IPS-20b (cell line): Measurements from ENCODE around the gene PAQR5.
A peak's percentile ranks its signal among the peaks of the same experiment; 100 is the strongest.
"Not testable (repeated sequence)": the region's sequence is repeated elsewhere in the genome, so short reads cannot be mapped to it uniquely, and the experiment has no call there.

Experiments used
- H3K27ac ChIP-seq: one replicate; pipeline ENCODE4 v1.5.1; 2013; ENCODE audit warnings: low read length
- H3K27me3 ChIP-seq: 2 replicates; pipeline ENCODE4 v1.6.1; 2013; ENCODE audit warnings: mild to moderate bottlenecking, low read length, inconsistent platforms; ENCODE audit not compliant: insufficient read depth
- H3K36me3 ChIP-seq: 2 replicates; pipeline ENCODE4 v1.6.1; 2013; ENCODE audit warnings: low read depth, mild to moderate bottlenecking, inconsistent platforms, low read length, moderate library complexity; ENCODE audit not compliant: insufficient read depth
- H3K4me1 ChIP-seq: 2 replicates; pipeline ENCODE4 v1.6.1; 2013; ENCODE audit warnings: mild to moderate bottlenecking, control low read depth, inconsistent platforms, low read length, moderate library complexity; ENCODE audit not compliant: insufficient read depth
- H3K4me3 ChIP-seq: 2 replicates; pipeline ENCODE4 v1.5.1; 2013; ENCODE audit warnings: mild to moderate bottlenecking, low read length, inconsistent platforms
- H3K9ac ChIP-seq: 2 replicates; pipeline ENCODE4 v1.6.1; 2013; ENCODE audit warnings: low read depth, mild to moderate bottlenecking, inconsistent platforms, low read length, moderate library complexity
- H3K9me3 ChIP-seq: 2 replicates; pipeline ENCODE4 v1.6.1; 2013; ENCODE audit warnings: mild to moderate bottlenecking, low read depth, low read length, inconsistent platforms; ENCODE audit not compliant: insufficient read depth

The PAQR5 gene

DNA sequence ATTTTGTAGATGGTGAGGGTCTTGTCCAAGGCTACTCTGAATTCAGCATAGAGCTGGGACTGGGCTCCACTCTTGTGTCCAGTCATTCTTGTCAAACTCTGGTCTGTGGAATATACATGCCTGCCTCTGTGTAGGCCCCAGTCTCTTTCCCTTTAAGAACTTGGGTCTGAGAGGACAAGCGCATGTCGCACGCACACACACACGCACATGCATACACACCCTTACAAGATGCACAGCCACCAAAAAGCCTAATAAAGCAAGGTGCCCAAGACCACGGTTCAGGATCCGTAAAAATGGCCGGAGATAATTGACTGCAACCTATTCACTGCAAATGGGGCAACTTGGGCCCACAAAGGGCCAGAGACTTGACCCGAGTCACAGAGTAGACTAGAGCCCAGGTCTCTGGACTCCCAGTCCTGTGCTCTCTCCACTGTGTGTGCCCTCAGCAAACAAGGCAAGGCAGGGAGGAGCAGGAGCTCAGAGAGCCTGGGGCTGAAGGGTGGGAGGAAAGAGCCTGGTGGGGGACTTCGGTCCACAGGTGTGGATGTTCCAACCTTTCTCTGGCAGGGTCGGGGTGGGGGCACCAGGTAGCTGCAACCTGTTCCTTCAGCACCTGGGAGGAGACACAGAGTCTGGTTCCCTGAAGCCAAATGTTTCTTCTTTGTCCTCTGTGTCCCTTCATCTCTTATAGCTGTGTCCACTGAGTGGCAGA, 914 bp upstream of the PAQR5 start:
- no peak overlapping the region for H3K9ac ChIP-seq
- peaks cover 10% of the 10 kb centered on the region; the same call in 1 of the 2 replicates for H3K4me1 ChIP-seq
- H3K4me3 ChIP-seq: no peak overlapping the region; the same call in 1 of the 2 replicates
- H3K27ac ChIP-seq: no peak overlapping the region
- H3K27me3 ChIP-seq: peaks cover 50% of the 10 kb centered on the region
- no peaks in the 10 kb centered on the region for H3K36me3 ChIP-seq
- H3K9me3 ChIP-seq: no peaks in the 10 kb centered on the region

DNA sequence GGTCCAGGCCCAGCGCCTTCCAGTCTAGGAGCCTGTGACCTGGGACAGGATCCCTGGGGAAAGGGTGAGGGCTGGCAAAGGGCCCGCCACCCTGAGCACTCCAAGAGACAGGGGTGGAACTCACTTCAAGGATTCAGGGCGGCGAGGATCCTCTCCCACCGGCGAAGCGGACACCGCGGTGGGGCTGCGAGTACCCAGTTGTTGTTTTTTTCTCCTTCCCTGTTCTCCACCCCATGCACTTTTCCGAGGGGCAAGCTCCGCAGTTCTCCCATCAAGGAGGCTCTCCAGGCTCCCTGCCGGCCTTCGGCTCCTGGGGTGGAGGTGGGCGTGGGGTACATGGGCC, 387 bp upstream of the PAQR5 start:
- Histone ChIP-seq H3K9me3 (no peaks in the 10 kb centered on the region), H3K4me3 (peak overlapping the region; percentile 67; the same call in 1 of the 2 replicates), H3K27ac (no peak overlapping the region), H3K9ac (no peak overlapping the region; the same call in 1 of the 2 replicates), H3K36me3 (no peaks in the 10 kb centered on the region), H3K4me1 (peaks cover 10% of the 10 kb centered on the region; the same call in 1 of the 2 replicates), H3K27me3 (peaks cover 50% of the 10 kb centered on the region)

DNA sequence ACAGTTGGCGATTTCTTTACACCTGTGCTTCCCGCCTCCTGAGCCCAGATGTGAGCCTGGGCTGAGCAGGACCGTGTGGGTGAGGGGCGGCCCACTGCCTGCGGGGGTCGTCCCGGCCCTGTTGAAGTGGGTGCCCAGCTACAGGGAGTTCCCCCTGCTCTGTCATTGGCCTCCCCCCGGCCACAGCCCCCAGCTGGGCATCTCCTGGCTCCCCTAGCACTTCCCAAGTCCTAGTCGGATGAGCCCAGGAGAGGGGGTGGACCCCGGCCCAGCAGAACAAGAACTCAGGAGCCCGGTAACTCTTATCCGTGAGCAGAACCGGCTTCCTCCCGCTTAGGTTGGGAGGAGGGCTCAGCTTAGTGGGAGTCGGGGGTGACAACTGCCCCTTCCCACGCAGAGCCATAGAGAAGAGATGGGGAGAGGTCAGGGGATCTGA, 757 bp downstream of the PAQR5 start:
- H3K4me1 ChIP-seq: peaks cover 10% of the 10 kb centered on the region; the same call in 1 of the 2 replicates
- H3K27me3 ChIP-seq: peaks cover 50% of the 10 kb centered on the region
- H3K9me3 ChIP-seq: no peaks in the 10 kb centered on the region
- no peak overlapping the region for H3K27ac ChIP-seq
- H3K36me3 ChIP-seq: no peaks in the 10 kb centered on the region
- H3K4me3 ChIP-seq: peak overlapping the region; percentile 67
- peak overlapping the region; percentile 45; the same call in 1 of the 2 replicates for H3K9ac ChIP-seq

DNA sequence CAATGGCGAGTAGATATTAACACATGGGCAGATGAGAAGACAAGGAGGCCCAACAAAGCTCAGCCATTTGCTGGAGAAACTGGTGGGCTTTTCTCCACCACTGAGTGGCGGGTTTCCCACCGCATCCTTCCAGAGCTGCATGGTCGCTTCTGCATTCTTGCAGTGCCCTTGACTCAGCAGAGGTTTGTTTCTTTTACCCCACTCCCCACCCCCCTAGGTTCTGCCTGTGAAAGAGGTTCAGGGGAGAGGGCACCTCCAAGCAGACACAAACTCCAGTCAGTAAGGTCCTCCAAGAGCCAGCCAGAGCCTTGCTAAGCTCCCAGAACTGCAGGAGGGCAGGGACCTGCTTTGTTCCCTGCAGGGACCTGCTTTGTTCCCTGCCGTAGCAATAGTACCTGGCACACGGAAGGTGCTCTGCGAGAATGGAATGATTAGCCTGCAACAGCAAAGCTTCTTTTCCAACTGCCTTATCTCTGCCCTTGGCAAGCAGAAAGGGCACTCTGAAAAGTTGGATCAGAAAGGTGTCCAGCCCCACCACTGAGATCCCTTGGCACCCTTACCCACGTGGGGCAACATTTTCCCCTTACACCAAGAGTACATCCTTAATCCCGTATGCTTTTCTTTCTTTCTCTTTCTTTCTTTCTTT, 1.4 kb downstream of the PAQR5 start:
- peaks cover 10% of the 10 kb centered on the region; the same call in 1 of the 2 replicates for H3K4me1 ChIP-seq
- peak overlapping the region; percentile 45; the same call in 1 of the 2 replicates for H3K9ac ChIP-seq
- peak overlapping the region; percentile 67 for H3K4me3 ChIP-seq
- H3K27ac ChIP-seq: no peak overlapping the region
- H3K9me3 ChIP-seq: no peaks in the 10 kb centered on the region
- H3K27me3 ChIP-seq: peaks cover 50% of the 10 kb centered on the region
- no peaks in the 10 kb centered on the region for H3K36me3 ChIP-seq

DNA sequence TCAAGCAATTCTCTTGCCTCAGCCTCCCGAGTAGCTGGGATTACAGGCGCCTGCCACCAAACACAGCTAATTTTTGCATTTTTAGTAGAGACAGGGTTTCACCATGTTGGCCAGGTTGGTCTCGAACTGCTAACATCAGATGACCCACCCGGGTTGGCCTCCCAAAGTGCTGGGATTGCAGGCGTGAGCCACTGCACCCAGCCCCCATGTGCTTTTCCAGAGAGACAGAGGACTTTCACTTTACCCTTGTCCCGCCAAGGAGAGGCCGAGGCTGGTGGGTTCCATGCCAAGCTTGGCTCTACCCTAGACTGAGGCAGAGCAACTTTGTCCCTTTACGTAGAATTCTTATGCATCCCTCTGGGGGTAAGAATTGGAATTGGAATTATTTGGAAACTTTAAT, 2.4 kb downstream of the PAQR5 start:
- Histone ChIP-seq H3K27me3 (peaks cover 50% of the 10 kb centered on the region), H3K4me1 (peaks cover 16% of the 10 kb centered on the region)
- not testable (repeated sequence) for H3K9me3 ChIP-seq, H3K36me3 ChIP-seq, H3K9ac ChIP-seq, H3K4me3 ChIP-seq, H3K27ac ChIP-seq

DNA sequence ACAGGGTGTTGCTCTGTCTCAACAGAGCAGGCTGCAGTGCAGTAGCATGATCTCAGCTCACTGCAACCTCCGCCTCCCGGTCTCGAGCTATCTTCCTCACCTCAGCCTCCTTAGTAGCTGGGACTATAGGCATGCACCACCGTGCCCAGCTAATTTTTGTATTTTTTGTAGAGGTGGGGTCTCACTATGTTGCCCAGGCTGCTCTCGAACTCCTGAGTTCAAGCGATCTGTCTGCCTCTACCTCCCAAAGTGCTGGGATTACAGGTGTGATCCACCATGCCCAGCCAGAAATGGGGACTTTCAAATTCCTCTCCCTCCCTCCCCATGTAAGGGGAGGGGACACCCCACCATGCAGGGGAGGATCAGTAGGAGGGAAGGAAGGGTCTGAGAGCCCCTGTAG, 3.4 kb downstream of the PAQR5 start:
- H3K9ac ChIP-seq, H3K9me3 ChIP-seq, H3K27ac ChIP-seq, H3K4me3 ChIP-seq, H3K36me3 ChIP-seq: not testable (repeated sequence)
- Histone ChIP-seq H3K4me1 (peaks cover 16% of the 10 kb centered on the region), H3K27me3 (peaks cover 42% of the 10 kb centered on the region)

DNA sequence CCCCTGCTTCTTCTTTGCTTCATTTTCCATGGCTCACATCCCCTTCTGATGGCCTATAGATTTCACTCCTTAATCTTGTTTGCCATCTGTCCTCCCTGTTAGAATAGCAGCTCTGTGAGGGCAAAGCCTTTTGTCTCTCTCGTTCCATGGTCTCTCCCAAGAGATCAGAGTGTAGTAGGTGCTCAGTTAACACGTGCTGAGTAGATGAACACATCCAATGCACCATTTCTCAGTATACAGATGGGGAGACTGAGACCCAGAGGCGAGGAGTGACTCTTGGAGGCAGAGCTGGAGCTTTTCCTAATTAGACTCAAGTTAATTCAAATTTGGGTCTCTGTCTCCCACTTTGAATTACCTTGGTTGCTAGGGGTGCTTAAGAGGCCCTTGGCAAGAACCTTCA, 4.2 kb downstream of the PAQR5 start:
- Histone ChIP-seq H3K4me1 (peaks cover 16% of the 10 kb centered on the region), H3K9ac (no peak overlapping the region), H3K4me3 (no peak overlapping the region), H3K27me3 (peaks cover 34% of the 10 kb centered on the region), H3K9me3 (no peaks in the 10 kb centered on the region), H3K27ac (no peak overlapping the region), H3K36me3 (no peaks in the 10 kb centered on the region; the same call in 1 of the 2 replicates)

DNA sequence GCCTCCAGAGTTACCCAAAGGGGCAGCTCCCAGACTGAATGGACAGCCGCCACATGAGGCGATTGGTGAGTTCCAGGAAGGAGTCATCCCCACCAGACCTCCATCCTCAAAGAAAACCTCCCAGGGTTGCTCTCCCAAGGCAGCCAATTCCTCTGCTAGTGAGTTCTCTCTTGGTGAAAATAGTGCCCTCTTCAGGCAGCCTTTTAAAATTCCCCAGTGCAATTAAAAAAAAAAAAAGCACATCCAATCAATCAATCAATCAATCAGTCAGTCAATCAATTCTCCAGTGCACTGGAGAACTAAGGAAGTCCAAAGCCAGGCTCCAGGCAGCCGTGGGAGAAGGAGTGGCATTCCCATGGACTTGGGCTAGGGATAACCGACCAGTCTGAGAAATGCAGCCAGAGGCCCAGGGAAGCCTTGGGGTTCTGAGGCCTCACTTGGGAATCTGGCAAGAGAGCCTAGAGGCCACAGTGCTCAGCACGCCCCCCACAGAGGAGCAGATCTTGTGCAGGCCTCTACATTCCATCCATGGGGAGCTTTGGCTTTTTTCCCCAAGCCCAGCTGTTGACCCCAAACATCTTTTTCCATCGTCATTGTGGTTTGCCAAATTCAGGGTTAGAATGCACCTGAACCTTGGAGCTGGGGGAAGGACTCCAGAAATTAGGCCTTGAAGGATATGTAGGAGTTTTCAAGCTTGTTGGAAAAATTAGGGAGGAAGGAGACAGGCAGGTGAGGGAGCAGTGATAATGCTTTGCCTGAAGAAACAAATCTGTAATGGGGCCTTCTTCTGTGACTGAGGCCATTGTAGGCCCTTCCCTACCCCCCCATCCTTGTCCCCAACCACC, 4.8 kb downstream of the PAQR5 start:
- Histone ChIP-seq H3K9me3 (no peaks in the 10 kb centered on the region), H3K27ac (no peak overlapping the region), H3K4me3 (no peak overlapping the region), H3K9ac (no peak overlapping the region), H3K27me3 (peaks cover 28% of the 10 kb centered on the region), H3K36me3 (no peaks in the 10 kb centered on the region; the same call in 1 of the 2 replicates), H3K4me1 (peaks cover 16% of the 10 kb centered on the region)

DNA sequence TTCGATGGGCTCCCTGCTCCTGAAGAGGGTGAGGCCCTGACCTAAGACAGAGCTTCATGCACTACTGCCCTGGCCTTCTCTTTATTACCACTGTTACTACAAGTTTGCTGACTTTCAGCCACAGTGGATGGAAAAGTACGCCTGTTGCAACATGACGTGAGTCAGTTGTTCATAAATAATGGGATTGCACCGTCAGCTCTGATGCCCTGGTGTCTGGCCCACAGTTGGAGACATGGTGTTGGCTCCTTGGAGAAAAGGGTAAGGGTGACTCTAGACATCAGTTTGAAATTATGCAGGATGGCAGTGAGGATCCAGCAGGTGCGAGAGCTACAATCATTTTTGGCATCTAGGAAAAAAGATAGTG, 5.5 kb downstream of the PAQR5 start:
- peaks cover 22% of the 10 kb centered on the region for H3K27me3 ChIP-seq
- no peak overlapping the region for H3K27ac ChIP-seq
- no peaks in the 10 kb centered on the region for H3K9me3 ChIP-seq
- H3K9ac ChIP-seq: no peak overlapping the region
- peaks cover 16% of the 10 kb centered on the region for H3K4me1 ChIP-seq
- H3K36me3 ChIP-seq: no peaks in the 10 kb centered on the region; the same call in 1 of the 2 replicates
- H3K4me3 ChIP-seq: no peak overlapping the region

DNA sequence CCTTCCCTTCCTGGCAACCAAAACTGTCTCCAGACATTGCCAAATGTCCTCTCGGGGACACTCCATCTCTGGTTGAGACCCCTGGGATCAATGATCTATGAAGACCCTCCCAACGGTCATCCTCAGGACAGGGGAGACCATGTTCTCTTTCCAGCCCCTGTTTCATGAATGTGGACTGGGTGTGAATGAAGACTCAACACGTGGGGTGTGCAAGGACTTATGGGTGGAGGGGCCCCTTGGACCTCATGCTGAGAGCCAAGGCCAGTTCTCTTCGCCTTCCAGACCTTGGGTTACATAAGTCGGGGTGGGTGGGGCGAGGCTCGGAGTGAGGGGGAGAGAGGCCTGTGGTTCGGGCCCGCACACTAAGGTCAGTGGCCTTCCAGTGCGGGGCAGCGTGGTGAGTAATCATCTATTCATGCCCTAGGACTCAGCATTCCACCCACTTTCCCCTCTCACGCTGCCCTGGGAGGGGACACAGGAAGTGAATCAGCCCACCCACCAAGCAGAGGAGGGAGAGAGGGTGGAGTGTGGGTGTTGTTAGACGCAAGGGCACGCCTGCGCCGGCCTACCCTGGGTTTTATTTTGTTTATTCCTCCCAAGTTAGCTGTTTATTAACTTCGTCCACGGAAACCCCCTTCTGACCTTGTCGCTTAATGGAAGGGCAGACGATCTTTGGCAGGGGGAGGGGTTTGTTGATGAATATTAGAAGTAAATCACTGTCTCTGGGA, 6.7 kb downstream of the PAQR5 start:
- Histone ChIP-seq H3K36me3 (no peaks in the 10 kb centered on the region; the same call in 1 of the 2 replicates), H3K4me1 (peaks cover 6% of the 10 kb centered on the region), H3K27ac (no peak overlapping the region), H3K27me3 (peaks cover 9% of the 10 kb centered on the region), H3K9me3 (no peaks in the 10 kb centered on the region), H3K9ac (no peak overlapping the region), H3K4me3 (no peak overlapping the region)

DNA sequence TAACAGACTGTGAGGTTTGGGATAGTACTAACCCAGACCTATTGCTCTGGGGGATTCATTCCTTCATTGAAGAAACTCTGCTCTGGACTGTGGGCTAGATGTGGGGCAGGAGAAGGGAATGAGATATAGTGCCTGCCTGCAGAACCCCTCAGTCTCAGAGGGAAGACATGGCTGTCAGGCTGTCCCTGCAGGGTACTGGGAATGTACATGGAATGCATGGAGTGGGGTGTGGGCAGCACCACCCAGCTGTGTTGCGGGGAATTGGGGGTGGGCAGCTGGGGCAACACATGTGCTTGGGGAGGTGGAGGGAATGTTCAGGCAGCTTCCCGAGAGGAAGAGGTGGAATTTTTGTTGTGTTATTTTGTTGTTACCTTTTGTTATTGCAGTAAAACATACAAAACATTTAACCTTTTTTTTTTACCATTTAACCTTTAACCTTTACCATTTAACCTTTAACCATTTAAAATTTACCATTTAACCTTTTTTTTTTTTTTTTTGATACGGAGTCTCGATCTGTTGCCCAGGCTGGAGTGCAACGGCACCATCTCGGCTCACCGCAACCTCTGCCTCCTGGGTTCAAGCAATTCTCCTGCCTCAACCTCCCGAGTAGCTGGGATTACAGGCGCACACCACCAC, 7.3 kb downstream of the PAQR5 start:
- no peaks in the 10 kb centered on the region for H3K9me3 ChIP-seq
- H3K4me1 ChIP-seq: peaks cover 6% of the 10 kb centered on the region

More for the DNA sequence above, 7.3 kb downstream of the PAQR5 start:
- H3K9ac ChIP-seq: no peak overlapping the region
- no peak overlapping the region for H3K27ac ChIP-seq
- H3K36me3 ChIP-seq: no peaks in the 10 kb centered on the region; the same call in 1 of the 2 replicates
- H3K27me3 ChIP-seq: peaks cover 7% of the 10 kb centered on the region
- no peak overlapping the region for H3K4me3 ChIP-seq
